AG08396 (cell line): ENCODE data around the gene ZNF324.
"Not testable (repeated sequence)": the region's sequence is repeated elsewhere in the genome, so short reads cannot be mapped to it uniquely, and the experiment has no call there.

Experiments
- DNase-seq: peaks from one replicate; pipeline ENCODE4 v3.0.0; 2012; ENCODE audit warnings: low spot score, mixed read lengths

The ZNF324 gene

GRCh38 chr19:58471736-58472135, 4.9 kb downstream of the ZNF324 start:
- no peak for DNase-seq

- no peak for DNase-seq
Observed at GRCh38 chr19:58473775-58474174, 6.9 kb downstream of the ZNF324 start.

GRCh38 chr19:58474291-58474996, 7.6 kb downstream of the ZNF324 start:
- peak; percentile 87 for DNase-seq

GRCh38 chr19:58474997-58475713, 8.3 kb downstream of the ZNF324 start:
- DNase-seq, result no peak

- peak; percentile 97 for DNase-seq
Observed at GRCh38 chr19:58475714-58476497, 9.0 kb downstream of the ZNF324 start, which contains the start of gene ZNF446. Gene ZNF446 (plus strand): TSS chr19:58476352. CDS start chr19:58477219, 867 bp downstream.

- peak; percentile 56 for DNase-seq
Observed at GRCh38 chr19:58476498-58477015, 9.7 kb downstream of the ZNF324 start.

GRCh38 chr19:58477130-58477529, 10.2 kb downstream of the ZNF324 start:
- no peak for DNase-seq

- DNase-seq, result no peak
Observed at GRCh38 chr19:58477871-58478270, 11.0 kb downstream of the ZNF324 start.

GRCh38 chr19:58479303-58479702, 12.4 kb downstream of the ZNF324 start:
- DNase-seq, result no peak

GRCh38 chr19:58479736-58480480, 13.0 kb downstream of the ZNF324 start:
- DNase-seq, result no peak

GRCh38 chr19:58480481-58480830, 13.6 kb downstream of the ZNF324 start:
- DNase-seq, result no peak

- DNase-seq, result no peak
Observed at GRCh38 chr19:58480831-58481230, 14.0 kb downstream of the ZNF324 start.

GRCh38 chr19:58482372-58482771, 15.5 kb downstream of the ZNF324 start:
- no peak for DNase-seq

- DNase-seq, result no peak
Observed at GRCh38 chr19:58483776-58484175, 16.9 kb downstream of the ZNF324 start.

- DNase-seq, result not testable (repeated sequence)
Observed at GRCh38 chr19:58484349-58484748, 17.5 kb downstream of the ZNF324 start.

- no peak for DNase-seq
Observed at GRCh38 chr19:58491393-58491792, 24.5 kb downstream of the ZNF324 start.

GRCh38 chr19:58492265-58492664, 25.4 kb downstream of the ZNF324 start:
- no peak for DNase-seq

GRCh38 chr19:58497634-58498170, 30.8 kb downstream of the ZNF324 start:
- no peak for DNase-seq

GRCh38 chr19:58498316-58499020, 31.6 kb downstream of the ZNF324 start:
- no peak for DNase-seq

GRCh38 chr19:58499021-58499927, 32.4 kb downstream of the ZNF324 start:
- DNase-seq, result peak; percentile 97
